ENCODE results near the gene SH3YL1.

SH3YL1 gene

DNA sequence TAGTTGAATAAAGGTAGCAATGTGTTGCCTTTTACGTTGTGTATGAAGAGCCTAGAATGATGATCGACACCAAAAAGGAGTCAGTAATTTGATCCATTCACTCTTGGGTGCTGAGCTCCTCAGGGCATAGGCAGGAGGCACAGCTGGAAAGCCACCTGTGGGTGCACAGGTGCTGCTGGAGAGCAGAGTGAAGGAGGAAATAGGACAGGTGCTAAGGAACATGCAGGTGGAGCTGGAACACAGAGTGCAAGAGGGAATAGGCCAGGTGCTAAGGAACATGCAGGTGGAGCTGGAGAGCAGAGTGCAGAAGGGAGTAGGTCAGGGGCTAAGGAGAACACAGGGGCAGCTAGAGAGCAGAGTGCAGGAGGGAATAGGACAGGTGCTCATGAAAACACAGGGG, 86.1 kb downstream of the SH3YL1 start:
- DNase-seq, result no peak

DNA sequence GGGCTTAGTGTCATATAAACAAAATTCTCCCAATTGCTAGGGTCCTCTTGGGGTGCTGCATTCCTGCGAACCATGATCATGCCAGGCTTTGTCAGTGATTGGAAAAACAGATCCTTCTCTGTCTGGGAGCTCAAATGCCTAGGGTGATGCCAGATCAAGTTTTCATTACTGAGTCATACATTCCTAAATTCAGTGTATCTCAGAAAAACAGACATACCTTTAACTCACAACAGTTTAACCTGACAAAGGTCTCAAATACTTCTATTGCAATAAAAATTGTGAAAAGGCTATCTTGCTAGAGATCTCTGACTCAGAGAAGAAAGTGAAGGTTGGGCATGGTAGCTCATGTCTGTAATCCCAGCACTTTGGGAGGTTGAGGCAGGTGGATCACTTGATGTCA, 86.9 kb downstream of the SH3YL1 start:
- no peak for DNase-seq

DNA sequence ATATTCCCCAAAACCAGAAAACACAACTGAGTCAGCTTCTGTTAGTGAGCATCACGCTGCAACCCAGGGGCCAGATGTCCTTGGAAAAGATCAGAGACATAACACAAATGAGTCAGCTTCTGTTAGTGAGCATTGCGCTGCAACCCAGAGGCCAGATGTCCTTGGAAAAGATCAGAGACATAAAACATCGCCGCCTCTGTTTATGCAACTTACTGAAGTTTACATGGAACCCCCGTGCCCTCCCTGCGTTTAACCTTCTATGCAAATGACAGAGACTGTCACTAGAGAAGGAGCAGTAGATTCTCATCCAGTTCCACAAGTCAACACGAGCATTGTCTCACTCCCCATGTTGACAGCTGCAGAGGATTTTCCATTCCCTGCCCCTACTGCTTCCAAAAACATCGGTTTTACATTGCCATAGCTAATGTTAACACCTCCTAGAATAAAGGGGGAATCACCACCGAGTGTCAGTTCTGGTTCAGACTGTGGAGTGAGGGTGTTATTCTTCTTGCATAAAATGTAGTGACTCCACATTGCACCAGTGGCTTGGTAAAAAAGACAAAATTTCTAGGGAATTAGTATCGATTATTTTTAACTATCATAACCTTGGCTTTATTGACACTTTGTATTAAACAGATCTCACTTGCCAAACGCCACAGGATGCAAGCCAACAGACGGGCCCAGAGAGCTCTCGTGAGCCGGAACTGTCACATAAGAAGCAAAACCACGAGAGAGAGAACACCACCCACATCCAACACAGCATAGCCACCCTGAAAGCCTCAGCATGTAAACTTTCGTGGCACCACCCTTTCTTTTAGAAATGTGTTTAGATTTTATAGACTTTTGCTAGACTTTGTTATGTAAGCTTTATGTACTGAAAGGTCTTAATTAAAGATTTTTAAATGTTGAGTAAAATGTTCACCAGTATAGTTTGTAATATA, 87.7 kb downstream of the SH3YL1 start:
- peak; percentile 54 to 64 for DNase-seq

DNA sequence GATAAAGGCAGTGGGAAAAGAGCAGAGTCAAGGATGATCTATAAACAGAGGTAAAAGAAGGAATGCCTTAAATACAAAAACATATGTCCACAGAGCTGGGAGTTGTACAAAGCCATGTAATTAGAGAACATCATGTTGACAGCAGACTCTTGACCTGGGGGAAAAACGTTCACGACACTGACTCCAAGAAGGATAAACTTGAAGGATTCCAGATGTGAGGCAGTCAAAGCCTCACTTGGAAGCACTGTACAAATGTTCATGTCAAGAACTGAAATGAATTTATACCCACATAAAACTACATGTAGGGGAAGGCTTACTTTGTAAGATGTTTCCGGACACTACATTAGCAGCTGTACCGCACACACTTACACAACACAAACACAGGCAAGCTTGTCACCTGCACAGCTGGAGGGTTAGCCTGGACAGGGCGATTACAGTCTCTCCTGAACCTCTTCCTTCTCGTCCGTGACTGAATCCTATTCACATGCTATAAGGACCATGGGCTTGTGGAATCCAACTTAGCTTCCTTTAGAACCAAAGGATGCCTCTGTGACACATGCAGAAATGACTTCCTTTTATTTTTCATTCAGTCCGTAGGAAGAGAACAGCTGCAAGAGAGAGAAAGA, 88.6 kb downstream of the SH3YL1 start:
- no peak for DNase-seq

DNA sequence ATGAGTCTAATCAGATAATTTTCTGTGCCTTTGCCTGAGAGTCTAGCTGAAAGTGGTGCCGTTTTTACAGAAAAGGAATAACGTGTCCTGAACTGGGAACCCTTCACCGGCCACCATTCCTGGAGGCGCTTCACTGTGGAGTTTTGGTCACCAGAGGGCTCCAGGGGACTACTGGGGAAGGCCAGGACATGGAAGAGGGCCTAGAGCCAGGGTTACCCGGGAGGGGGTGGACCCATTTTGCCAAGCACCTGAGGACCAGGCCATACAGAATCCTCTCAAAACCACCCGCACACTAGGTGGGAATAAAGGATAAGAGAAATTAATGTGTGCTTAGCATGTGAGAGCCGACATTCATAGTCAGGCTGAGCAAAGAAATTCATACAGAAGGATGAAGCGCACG, 91.7 kb downstream of the SH3YL1 start:
- peak in 1 of 2 donors; percentile 34 for DNase-seq

- no peak for DNase-seq
Observed at GRCh38 chr2:169741-170140, 94.1 kb downstream of the SH3YL1 start.
